Stimulated activated naive CD8-positive, alpha-beta T cell treated with anti-CD3 and anti-CD28 coated beads, Interleukin-15, amount 100 ng/mL, for 72 hours (primary cell): Measurements from ENCODE around the gene SUSD2.
"Not testable (repeated sequence)": the region's sequence is repeated elsewhere in the genome, so short reads cannot be mapped to it uniquely, and the experiment has no call there.

Experiments used
- ATAC-seq: fragments of 150-1000 bp; cut with Tn5 transposase; 2 replicates; pipeline ENCODE4 v1.10.0; 2021; ENCODE audit warnings: mild to moderate bottlenecking, moderate library complexity
- DNase-seq, 2 donors: peaks; one replicate each; pipeline ENCODE4 v3.0.0; 2021 to 2022
- H3K27ac Mint-ChIP-seq, 2 donors: one replicate each; pipeline ENCODE4 v1.8.0; 2022; ENCODE audit warnings: mild to moderate bottlenecking in 2 of 2, mixed read lengths in 2 of 2, moderate library complexity in 2 of 2
- H3K27me3 Mint-ChIP-seq: one replicate; pipeline ENCODE4 v1.8.0; 2022; ENCODE audit warnings: mixed read lengths
- H3K4me1 Mint-ChIP-seq: one replicate; pipeline ENCODE4 v1.8.0; 2022; ENCODE audit warnings: mild to moderate bottlenecking, mixed read lengths
- H3K4me3 Mint-ChIP-seq, 2 donors: one replicate each; pipeline ENCODE4 v1.8.0; 2022; ENCODE audit warnings: mild to moderate bottlenecking in 2 of 2, mixed read lengths in 2 of 2, moderate library complexity in 1 of 2
- H3K9me3 Mint-ChIP-seq, 2 donors: one replicate each; pipeline ENCODE4 v1.8.0; 2022; ENCODE audit warnings: mixed read lengths in 2 of 2

The SUSD2 gene

DNA sequence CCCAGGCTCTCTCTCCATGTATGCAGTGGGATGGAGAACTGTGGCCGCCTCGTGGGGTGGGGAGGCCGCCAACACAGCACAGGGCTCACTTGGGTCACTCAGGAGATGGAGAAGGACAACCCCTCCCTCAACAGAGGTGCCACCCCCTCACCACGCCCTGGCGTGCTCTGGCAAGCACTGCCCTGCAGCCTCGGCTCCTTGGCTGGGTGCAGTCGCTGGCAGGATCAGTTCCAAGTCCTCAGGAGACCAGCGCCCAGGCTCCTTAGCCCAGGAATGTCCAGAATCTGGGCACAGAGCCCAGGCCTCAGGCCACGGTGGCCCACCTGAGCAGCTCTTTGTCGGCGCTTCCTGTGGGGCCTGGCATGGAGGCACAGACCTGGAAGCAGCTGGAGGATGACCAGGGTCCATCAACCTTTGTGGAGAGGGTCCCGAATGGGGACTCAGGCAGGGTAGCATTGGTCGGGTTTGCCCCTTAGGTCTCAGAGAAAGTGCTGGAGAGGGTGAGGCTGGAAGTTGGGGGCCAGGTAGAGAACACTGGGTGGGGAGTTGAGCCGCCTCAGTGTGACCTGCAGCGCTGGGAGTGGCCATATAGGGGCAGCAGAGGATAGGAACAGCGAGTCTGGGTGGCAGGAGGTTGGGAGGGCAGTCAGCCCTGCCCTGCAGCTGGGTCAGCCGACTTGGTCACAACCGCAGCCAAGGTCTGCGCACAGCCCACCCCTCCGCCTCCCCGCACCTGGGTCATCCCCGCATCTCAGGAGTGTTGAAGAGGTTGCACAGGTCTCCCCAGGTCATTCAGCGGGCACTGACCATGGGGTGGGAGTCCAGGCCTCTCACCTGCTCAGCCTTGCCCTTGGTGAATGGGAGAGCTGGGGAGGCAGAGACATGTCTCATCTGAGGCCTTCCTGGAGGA lies 8.2 kb downstream of the SUSD2 start:
- H3K27me3 Mint-ChIP-seq, result no peaks in the 10 kb centered on the region
- H3K27ac Mint-ChIP-seq, result no peak overlapping the region
- ATAC-seq, result peak; percentile 64
- H3K9me3 Mint-ChIP-seq, result no peaks in the 10 kb centered on the region
- H3K4me1 Mint-ChIP-seq, result peaks cover 8% of the 10 kb centered on the region
- peak; percentile 43 to 52 for DNase-seq
- H3K4me3 Mint-ChIP-seq, result no peak overlapping the region

DNA sequence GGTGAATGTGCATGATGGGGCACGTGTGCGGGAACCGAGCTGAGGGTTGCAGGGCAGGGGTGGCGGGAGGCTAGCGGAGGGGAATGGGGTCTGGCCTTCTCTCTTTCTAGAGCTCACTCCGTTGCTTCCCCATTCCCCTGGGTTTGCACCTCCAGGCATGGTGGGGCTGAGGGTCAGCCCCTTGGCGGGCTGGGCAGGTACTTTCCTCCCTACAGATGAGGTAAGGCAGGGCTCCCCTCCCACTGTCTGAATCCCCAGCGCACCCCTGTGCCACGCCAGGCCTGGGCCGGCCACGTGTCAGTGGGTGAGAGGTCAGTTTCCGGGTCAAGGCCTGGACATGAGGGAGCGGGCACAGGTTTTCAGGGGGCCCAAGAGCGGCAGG lies 8.9 kb downstream of the SUSD2 start:
- peaks cover 8% of the 10 kb centered on the region for H3K4me1 Mint-ChIP-seq
- ATAC-seq, result no peak
- H3K27me3 Mint-ChIP-seq, result no peaks in the 10 kb centered on the region
- H3K27ac Mint-ChIP-seq, result no peak overlapping the region
- H3K9me3 Mint-ChIP-seq, result no peaks in the 10 kb centered on the region
- H3K4me3 Mint-ChIP-seq, result no peak overlapping the region
- no peak for DNase-seq

DNA sequence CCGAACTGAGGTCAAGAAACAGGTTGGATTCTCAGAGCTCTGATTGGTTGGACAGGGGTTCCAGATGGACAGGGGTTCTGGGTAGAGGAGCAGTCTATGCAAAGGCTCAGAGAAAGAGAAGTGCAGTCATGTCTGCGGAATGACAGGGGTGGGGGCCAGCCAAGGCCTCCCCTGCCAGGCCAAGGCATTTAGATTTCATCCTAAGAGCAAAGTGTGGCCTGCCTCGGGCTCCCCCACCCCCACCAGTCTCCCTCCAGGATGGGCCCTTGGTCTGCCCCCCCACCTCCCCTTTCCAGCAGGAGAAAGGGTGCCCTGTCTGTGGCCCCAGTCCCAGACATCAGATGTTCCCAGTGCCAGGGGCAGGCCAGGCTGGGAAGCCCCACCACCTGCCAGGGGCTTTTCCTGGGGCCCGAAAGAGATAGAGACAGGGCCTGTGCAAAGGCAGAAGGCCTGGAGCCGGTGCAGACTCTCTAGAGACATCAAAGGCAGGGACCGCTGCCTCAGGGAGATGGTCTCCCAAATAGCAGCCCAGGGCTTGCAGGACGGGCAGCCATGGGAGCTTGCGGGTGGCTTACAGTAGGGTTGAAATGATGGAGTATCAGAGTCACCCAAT lies 9.4 kb downstream of the SUSD2 start:
- no peak overlapping the region for H3K4me3 Mint-ChIP-seq
- H3K9me3 Mint-ChIP-seq, result no peaks in the 10 kb centered on the region
- H3K27me3 Mint-ChIP-seq, result no peaks in the 10 kb centered on the region
- no peak overlapping the region for H3K27ac Mint-ChIP-seq
- ATAC-seq (no peak), DNase-seq (no peak)
- peaks cover 8% of the 10 kb centered on the region for H3K4me1 Mint-ChIP-seq

DNA sequence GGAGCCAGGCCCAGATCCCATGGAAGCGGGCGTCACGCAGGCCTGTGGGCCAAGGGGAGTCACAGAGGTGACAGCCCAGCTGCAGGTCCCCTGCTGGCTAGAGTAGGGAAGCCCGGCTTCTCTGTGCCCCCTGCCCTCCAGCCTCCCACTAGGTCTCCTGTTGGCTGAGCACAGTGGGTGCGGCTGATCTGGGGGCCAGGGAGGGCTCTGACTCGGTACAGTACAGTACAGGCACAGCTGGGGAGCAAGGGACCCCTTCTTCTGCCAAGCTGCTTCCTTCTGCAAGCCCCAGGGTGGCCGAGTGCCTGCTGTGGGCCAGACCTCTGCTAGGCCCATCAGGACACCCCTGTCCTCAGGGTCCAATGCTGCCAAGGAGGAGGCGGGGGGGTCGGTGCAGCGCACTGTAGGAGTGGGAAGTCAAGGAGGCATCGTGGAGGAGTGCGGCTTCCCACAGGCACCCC lies 10.1 kb downstream of the SUSD2 start:
- Mint-ChIP-seq H3K4me3 (no peak overlapping the region), H3K9me3 (no peaks in the 10 kb centered on the region), H3K27ac (no peak overlapping the region), H3K4me1 (peaks cover 8% of the 10 kb centered on the region), H3K27me3 (no peaks in the 10 kb centered on the region)
- DNase-seq, result no peak
- no peak for ATAC-seq

DNA sequence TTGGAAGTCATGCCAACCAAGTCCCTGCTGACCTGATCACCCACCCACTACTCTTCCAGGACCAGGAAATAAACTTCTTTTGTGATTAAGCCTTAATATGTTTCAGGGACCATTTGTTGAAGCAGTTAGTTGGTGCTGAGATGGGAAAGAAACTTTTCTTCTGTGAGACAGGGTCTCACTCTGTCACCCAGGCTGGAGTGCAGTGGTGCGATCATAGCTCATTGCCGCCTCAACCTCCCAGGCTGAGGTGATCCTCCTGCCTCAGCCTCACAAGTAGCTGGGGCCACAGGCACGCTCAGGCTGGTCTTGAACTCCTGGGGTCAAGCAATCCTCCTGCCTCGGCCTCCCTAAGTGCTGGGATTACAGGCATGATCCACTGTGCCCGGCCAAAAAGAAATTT lies 10.6 kb downstream of the SUSD2 start:
- no peak overlapping the region for H3K4me3 Mint-ChIP-seq
- DNase-seq (no peak), ATAC-seq (no peak)
- no peak overlapping the region for H3K27ac Mint-ChIP-seq
- H3K4me1 Mint-ChIP-seq, result peaks cover 8% of the 10 kb centered on the region
- H3K27me3 Mint-ChIP-seq, result no peaks in the 10 kb centered on the region
- H3K9me3 Mint-ChIP-seq, result no peaks in the 10 kb centered on the region

DNA sequence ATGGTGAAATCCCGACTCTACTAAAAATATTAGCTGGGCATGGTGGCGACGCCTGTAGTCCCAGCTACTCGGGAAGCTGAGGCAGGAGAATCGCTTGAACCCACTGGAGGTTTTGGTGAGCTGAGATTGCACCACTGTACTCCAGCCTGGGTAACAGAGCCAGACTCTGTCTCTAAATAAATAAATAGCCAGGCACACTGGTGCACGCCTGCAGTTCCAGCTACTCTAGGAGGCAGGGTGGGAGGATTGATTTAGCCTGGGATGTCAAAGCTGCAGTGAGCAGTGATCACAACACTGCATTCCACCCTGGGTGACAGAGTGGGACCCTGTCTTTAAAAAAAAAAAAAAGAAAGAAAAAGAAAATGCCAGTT lies 17.4 kb downstream of the SUSD2 start:
- Mint-ChIP-seq H3K4me3 (no peak overlapping the region), H3K27ac (no peak overlapping the region), H3K4me1 (peaks cover 8% of the 10 kb centered on the region), H3K9me3 (no peaks in the 10 kb centered on the region), H3K27me3 (no peaks in the 10 kb centered on the region)
- ATAC-seq (no peak), DNase-seq (no peak)

DNA sequence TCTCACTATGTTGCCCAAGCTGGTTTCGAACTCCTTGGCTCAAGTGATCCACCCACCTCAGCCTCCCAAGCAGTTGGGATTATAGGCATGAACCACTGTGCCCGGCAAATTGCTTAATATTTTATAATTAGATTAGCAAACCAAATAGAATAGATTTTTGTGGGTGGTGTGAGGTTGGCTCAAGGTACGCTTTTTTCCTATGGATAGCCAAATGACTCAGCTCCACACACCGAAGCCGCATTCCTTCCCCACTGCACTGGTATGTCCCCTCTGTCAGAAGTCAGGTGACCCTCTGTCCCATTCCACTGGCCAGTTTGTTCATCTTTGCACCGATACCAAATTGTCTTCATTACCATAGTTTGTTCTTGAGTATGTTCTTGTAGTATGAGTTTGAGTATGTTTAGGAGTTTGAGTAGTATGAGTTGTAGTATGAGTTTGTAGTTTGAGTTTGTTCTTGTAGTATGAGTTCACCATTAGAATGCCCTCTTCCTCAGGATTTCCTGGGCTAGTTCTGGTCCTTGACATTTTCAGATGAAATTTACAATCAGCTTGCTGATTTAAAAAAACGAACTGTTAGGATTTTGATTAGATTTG lies 19.4 kb downstream of the SUSD2 start:
- H3K27ac Mint-ChIP-seq, result peak overlapping the region in 1 of 2 donors; percentile 36
- DNase-seq (no peak), ATAC-seq (no peak)
- H3K4me1 Mint-ChIP-seq, result peaks cover 8% of the 10 kb centered on the region
- no peaks in the 10 kb centered on the region for H3K27me3 Mint-ChIP-seq
- H3K4me3 Mint-ChIP-seq, result no peak overlapping the region
- no peaks in the 10 kb centered on the region for H3K9me3 Mint-ChIP-seq

DNA sequence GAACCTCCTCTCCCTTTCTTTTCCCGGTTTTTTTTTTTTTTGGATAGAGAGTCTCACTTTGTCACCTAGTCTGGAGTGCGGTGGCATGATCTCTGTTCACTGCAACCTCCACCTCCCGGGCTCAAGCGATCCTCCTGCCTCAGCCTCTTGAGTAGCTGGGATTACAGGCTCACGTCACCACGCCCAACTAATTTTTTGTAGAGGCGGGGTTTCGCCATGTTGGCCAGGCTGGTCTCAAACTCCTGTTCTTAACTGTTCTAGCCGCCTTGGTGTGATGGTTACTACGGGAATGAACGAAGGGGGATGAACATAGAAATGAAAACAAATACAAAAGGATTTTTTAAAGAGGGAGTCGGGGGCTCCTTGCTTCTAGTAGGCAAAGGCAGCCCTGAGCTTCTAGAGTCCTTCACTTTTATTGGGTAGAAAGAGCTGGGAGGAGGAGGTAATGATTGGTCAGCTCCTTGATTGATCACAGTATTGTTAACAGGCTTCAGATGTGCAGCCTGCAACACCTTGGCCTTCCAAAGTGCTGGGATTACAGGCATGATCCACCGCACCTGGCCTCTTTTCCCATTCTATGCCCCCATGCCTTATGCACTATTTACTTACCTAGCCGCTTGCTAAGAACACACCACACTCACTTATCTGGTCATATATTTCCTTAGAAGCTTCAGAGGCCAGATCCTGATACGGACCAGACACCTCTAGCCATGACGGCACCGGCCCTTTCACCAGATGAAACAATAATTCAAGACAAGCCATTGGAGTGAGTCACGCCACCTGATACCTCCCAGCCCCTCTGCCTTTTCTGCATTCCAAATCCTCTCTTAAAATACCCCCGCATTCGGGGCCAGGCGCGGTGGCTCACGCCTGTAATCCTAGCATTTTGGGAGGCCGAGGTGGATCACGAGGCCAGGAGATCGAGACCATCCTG lies 20.7 kb downstream of the SUSD2 start:
- Mint-ChIP-seq H3K27ac (no peak overlapping the region), H3K27me3 (no peaks in the 10 kb centered on the region), H3K4me3 (no peak overlapping the region), H3K9me3 (no peaks in the 10 kb centered on the region), H3K4me1 (peaks cover 13% of the 10 kb centered on the region)
- ATAC-seq (no peak), DNase-seq (no peak)

DNA sequence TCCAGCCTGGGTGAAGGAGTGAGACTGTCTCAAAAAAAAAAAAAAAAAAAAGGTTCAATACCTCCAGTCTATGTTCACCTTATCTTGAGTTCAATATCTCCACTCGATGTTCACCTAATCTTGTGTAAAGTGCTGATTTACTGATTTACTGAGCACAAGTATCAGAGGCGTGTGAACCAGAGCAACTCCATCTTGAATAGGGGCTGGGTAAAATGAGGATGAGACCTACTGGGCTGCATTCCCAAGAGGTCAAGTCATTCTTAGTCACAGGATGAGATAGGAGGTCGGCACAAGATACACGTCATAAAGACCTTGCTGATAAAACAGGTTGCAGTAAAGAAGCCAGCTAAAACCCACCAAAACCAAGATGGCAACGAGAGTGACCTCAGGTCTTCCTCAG lies 22.6 kb downstream of the SUSD2 start:
- H3K27ac Mint-ChIP-seq, result not testable (repeated sequence)

DNA sequence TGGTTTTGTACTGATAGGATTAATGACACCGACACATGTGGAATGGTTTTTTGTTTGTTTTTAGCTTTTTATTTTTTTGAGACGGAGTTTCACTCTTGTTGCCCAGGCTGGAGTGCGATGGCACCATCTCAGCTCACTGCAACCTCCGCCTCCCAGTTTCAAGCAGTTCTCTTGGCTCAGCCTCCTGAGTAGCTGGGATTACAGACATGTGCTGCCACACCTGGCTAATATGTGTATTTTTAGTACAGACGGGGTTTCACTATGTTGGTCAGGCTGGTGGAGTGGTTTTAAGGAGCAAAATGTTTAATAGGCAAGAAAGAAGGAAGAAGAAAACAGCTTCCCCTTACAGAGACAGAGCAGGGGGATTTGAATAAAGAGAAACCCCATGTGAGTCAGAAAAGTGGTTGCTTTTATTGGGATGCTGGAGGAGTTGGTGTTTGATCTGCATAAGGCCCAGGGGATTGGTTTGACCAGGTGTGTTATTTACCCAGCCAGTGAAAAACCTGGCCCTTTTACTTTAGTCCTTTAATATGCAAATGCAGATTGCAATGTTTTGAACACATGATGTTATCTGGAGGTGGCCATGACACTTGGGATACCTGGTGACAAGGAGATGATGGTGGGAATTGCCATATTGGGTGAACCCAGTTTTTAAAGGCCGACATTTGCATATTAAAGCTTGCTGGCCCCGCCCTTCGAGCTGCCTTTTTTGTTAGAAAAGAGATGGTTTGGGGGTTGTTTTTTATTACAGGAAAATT lies 24.3 kb downstream of the SUSD2 start:
- Mint-ChIP-seq H3K4me3 (no peak overlapping the region), H3K4me1 (peaks cover 19% of the 10 kb centered on the region), H3K27ac (no peak overlapping the region), H3K27me3 (no peaks in the 10 kb centered on the region), H3K9me3 (no peaks in the 10 kb centered on the region)
- no peak for ATAC-seq
- no peak for DNase-seq

More for the DNA sequence above, 22.6 kb downstream of the SUSD2 start:
- peaks cover 19% of the 10 kb centered on the region for H3K4me1 Mint-ChIP-seq
- not testable (repeated sequence) for H3K4me3 Mint-ChIP-seq, ATAC-seq, H3K9me3 Mint-ChIP-seq, H3K27me3 Mint-ChIP-seq, DNase-seq

DNA sequence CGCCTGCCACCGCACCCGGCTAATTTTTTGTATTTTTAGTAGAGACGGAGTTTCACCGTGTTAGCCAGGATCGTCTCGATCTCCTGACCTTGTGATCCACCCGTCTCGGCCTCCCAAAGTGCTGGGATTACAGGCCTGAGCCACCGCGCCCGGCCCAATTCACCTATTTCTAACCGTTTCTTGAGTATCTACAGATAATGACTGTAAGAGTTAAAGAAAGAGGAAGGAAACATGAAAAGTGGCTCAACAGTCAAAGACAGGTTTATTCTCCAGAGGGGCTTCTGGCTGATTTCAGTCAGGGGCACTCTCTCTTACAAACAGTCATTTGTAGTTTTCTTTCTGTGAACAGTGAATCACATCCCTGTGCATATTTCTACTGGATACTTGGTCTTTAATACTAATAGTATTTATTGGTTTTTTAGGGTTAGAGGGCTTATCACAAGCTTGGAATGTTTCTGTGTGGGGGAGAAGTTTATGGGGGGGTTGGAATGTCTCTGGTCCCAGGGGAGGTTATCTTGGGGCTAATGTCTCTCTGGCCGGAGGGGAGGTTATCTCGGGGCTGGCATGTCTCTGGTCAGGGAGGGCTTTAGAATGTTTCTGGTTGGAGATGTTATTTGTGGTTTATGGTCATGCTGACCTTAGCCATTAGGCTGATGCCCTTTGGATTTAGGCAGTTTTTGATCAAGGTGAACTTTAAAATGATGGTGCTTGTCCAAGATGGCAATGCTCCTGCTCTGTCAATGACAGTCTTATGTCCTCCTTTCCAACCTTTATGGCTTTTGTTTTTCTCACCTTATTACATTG lies 25.4 kb downstream of the SUSD2 start:
- not testable (repeated sequence) for ATAC-seq, H3K9me3 Mint-ChIP-seq, DNase-seq, H3K4me3 Mint-ChIP-seq, H3K27me3 Mint-ChIP-seq
- H3K27ac Mint-ChIP-seq, result peak overlapping the region in 1 of 2 donors; percentile 75
- H3K4me1 Mint-ChIP-seq, result peaks cover 19% of the 10 kb centered on the region

DNA sequence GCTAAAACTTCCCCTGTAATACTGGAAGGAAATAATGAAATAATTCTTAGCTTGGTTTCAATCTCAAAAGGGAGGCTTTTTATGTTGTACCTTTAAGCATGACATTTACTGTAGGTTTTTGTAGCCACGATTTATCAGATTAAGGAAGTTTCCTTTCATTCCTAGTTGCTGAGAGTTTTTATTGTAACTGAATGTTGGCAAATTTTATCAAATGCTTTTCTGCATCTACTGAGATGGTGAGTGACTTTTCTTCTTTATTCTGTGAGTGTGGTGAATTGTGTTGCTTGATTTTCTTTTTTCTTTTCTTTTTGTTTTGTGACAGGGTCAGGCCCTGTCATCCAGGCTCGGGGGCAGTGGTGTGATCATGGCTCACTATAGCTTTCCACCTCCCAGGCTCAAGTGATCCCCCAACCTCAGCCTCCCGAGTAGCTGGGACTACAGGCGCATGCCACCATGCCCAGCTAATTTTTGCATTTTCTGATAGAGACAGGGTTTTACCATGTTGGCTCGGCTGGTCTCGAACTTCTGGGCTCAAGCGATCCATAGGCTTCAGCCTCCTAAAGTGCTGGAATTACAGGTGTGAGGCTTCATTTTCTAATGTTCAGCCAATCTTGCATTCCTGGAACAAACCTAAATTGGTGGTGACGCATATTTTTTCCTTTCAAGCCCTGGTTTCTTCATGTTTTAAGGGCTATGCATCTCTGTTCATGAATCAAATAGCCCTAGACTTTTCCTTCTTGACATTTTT lies 26.2 kb downstream of the SUSD2 start:
- DNase-seq (no peak), ATAC-seq (no peak)
- H3K27ac Mint-ChIP-seq, result peak overlapping the region in 1 of 2 donors; percentile 61
- H3K4me3 Mint-ChIP-seq, result peak overlapping the region in 1 of 2 donors; percentile 6
- H3K9me3 Mint-ChIP-seq, result no peaks in the 10 kb centered on the region
- H3K4me1 Mint-ChIP-seq, result peaks cover 19% of the 10 kb centered on the region
- no peaks in the 10 kb centered on the region for H3K27me3 Mint-ChIP-seq

DNA sequence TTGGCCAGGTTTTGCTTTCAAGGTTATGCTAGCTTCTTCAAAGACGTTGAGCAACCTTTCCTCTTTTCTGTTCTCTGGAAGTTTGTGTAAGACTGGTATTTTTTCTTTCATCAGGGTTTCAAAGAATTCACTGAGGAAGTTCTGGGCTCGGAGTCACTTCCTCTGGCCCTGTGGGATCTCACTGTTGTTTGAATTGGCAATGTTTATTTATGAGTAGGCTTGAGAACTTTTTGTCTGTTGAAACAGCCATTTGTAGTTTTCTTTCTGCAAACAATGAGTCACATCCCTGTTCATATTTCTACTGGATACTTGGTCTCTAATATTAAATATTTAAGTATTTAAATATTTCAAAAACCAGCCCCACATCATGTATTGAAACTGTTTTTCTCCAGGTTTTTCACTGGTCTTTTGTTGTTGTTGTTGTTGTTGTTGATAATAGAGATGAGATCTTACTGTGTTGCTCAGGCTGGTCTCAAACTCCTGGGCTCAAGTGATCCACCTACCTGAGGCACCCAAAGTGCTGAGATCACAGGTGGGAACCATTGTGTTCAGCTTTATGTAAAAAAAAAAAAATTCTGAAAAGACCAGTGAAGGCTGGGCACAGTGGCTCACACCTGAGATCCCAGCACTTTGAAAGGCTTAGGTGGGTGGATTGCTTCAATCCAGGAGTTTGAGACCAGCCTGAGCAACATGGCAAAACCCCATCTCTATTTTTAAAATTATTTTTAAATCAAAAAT lies 26.9 kb downstream of the SUSD2 start:
- no peaks in the 10 kb centered on the region for H3K27me3 Mint-ChIP-seq
- peak overlapping the region; percentile 14 to 19 for H3K27ac Mint-ChIP-seq
- H3K9me3 Mint-ChIP-seq, result no peaks in the 10 kb centered on the region
- H3K4me1 Mint-ChIP-seq, result peaks cover 19% of the 10 kb centered on the region
- H3K4me3 Mint-ChIP-seq, result no peak overlapping the region
- no peak for DNase-seq
- no peak for ATAC-seq
